GM19395 (cell line): ENCODE measurements around the gene PAM.
"Not testable (repeated sequence)": the region's sequence is repeated elsewhere in the genome, so short reads cannot be mapped to it uniquely, and the experiment has no call there.

Experiments used
- ATAC-seq: cut with Tn5 transposase; IDR thresholded peaks from one replicate; pipeline ENCODE4 v1.9.1; 2021; ENCODE audit warnings: mild to moderate bottlenecking, moderate library complexity; ENCODE audit not compliant: unreplicated experiment

Gene PAM

DNA sequence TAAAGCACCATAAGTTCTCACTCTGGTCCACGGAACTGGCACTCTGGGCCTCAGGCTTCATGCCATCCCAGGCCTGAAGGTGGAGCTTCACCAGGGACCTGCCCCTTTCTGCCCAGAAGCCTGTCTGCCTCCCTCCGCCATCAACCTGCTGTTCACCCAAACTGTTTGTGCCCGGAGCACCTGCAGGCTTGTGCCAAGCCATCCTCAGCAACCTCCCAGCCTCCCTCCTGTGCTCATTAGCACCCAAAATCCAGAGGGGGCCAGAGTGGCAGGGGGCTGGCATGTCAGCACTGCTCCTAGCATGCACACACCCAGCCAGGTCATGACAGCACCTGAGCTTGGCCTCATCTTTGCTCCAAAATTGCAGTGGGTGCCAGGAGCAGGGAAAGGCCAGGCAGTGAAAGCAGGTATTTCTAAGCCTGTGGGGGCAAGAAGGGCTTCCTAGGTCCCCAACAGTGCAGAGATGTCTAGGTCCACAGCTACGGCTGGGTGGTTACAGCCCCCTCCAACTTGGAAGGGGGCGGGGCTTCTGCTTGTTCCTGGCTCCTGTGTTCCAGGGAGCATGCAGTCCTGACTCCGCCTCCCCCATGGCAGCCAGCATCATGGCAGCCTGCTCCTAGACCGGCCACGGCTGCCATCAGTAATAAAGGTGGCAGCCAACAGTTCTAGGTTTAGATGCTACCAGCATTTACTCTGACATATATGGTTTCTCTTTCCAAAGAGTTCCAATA is 279.7 kb downstream of the PAM start:
- ATAC-seq: no peak

DNA sequence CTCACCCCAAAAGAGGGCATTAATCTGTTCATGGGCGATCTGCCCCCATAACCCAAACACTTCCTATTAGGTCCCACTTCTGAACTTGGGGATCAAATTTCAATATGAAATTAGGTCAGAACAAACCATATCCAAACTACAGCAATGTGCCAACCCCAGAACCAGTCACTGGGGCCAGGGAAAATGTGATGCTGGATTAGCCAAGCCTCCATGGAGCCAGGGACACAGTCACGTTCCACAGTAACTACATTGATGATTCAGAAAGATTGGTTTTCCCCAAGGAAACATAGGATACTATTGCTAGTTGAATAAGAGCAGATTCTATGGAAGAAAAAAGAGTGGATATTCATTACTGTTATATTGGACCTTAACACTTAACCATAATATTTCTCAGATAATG is 280.6 kb downstream of the PAM start:
- ATAC-seq: no peak

DNA sequence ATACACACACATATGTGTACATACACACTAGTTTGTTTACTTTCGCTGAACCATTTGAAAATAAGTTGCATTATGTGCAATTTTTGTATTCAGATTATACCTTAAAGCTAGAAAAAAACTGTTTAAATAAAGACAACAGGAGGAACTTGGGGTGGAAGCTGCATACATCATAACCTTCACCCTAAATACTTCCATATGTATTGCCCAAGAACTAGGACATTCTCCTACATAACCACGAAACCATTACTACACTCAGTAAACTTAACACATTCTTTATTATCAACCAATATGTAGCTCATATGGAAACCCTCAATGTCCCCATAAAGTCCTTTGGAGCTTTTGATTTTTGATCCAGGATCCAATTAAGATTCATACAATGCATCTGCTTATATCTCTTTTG is 281.5 kb downstream of the PAM start:
- no peak for ATAC-seq

DNA sequence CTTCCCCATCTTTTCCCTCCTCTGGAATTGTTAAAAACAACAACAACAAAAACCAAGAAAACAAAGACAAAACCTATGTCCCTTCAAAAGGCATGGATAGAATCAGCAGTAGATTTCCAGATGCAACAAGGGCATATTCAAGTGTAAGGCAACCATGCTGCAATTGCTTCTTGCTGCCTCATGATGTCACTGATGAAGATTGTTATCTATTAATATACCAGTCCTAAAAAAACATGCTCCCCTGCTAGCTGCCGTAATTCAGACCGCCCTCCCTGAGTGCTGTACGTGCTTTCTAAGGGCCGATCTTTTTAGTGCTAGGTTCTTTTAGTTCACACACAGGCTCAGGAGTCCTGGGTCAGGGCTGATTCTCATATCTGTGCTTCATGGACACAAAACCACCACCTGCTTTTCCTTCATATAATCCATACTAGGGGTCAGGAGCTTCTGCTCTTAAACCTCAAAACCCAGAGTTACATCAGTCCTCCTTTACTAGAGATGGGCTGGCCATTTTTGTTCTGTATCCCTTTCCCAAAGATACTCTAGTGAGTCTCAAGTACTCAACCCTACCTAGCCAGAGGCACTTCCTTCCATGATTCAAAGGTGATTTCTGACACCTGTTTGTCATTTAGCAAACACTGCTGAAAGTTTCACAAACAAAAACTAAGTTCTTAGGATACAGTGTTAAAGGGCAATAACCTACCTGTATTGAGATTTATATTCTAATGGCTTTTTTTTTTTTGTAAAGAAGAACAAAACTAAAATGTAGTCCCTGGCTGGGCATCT is 282.8 kb downstream of the PAM start:
- no peak for ATAC-seq

DNA sequence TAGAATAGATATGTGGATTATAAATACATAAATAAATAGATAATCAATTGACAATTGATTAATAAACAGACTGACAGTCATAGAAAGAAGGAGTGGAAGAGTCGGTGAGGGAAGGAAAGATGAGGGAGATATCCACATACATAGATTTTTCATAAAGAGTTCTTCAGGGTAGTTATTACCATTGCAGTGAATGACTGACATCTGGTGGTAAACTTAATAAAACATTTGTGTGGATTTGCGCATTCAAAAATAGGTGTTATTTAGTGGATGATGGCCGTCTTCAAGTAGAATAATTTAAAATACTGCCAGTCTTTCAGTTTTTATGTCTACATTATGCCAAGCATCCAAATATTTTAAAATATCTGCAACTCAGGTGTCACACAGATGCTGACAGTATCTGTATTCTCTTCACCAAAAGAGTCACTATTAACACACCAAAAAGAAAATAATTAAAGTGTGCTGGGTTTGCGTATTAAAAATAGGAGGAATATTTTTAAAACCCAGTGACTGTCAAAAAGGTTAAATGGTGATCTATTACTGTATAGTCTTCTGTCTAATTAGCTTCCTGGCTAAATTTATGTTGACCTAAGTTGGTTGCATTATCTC is 286.1 kb downstream of the PAM start:
- ATAC-seq: no peak

DNA sequence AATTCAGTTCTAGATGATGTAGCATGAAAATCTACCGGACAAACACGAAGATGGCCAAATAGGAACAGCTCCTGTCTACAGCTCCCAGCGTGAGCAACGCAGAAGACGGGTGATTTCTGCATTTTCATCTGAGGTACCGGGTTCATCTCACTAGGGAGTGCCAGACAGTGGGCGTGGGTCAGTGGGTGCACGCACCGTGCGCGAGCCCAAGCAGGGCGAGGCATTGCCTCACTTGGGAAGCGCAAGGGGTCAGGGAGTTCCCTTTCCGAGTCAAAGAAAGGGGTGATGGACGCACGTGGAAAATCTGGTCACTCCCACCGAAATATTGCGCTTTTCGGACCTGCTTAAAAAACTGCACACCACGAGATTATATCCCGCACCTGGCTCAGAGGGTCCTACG is 291.6 kb downstream of the PAM start:
- not testable (repeated sequence) for ATAC-seq

DNA sequence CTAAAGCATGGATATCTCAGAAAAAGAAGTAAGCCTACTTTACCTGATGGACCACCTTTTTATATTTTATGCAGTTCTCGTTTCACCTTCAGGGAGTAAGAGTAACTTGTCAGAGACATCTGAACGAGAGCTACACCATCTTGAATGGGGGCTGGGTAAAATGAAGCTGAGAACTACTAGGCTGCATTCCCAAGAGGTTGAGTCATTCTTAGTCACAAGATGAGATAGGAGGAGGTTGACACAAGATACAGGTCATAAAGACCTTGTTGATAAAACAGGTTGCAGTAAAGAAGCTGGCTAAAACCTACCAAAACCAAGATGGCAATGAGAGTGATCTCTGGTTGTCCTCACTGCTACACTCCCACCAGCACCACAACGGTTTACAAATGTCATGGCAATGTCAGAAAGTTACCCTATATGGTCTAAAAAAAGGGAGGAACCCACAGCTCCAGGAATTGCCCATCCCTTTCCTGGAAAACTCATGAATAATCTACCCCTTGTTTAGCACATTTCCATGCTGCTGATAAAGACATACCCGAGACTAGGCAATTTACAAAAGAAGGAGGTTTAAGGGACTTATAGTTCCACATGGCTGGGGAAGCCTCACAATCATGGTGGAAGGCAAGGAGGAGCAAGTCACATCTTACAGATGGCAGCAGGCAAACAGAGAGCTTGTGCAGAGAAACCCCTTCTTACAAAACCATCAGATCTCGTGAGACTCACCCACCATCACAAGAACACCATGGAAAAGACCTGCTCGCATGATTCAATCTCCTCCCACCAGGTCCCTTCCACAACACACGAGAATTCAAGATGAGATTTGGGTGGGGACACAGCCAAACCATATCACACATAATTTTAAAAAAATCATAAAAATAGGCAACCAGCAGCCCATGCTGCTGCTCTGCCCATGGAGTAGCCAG is 302.4 kb downstream of the PAM start:
- ATAC-seq: no peak

DNA sequence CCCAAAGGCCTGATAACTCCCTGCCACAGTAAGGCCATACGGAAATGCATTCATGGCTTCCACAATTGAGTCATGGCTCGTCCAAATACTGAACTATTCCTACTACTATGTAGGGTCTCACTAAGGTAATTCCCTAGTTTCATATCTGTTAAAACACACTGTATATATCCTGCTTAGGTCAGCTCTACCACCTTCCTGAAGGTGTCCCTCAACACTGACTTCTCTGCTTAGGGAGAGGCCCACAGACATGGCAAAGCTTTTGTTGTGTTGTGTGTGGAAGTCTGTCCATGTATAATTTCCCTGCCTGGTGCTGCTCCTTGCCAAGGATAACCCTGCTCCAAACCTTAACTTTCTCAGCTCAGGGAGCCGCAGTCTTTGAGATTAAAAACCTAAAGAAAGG is 304.4 kb downstream of the PAM start:
- no peak for ATAC-seq

DNA sequence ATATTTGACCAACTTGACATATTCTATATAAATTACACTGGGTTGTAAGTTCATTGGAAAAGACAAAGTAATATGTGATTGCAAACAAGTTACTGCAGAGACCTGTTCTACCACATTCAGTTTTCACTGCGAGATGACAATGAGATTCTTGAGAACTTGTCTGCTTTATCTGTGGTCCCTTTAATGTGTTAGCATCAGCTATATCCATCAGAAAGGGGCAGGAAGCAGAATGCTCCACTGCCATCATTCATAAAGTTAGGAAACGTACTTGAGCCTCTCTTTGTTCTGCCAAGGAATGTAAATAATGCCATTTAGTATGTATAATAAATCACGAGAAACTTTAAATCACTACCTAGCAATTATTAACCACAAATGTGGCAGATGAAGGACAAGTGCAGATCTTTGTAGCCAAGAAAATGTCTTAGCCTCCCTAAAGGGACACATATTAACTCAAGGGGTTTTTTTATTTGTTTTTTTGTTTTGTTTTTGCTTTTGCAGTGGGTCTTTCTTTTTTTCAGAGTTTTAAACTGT is 305.4 kb downstream of the PAM start:
- no peak for ATAC-seq

DNA sequence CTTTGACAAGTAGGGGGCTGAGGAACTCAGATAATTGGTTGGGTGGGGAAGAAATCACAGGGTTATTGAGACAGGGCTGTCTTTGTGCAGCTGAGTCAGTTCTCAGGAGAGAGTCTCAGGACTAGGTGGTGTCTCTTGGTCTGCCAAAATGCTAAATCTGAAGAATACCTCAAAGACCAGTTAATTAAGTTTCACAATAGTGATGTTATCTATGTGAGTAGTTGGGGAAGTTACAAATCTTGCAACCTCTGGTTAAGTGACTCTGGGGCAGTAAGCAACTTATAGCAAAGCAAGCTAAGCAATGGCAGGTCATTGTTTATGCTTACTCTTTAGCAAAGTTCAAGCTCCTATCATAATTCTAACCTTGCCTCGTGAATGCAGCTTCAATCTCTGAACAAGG is 311.2 kb downstream of the PAM start:
- ATAC-seq: no peak

DNA sequence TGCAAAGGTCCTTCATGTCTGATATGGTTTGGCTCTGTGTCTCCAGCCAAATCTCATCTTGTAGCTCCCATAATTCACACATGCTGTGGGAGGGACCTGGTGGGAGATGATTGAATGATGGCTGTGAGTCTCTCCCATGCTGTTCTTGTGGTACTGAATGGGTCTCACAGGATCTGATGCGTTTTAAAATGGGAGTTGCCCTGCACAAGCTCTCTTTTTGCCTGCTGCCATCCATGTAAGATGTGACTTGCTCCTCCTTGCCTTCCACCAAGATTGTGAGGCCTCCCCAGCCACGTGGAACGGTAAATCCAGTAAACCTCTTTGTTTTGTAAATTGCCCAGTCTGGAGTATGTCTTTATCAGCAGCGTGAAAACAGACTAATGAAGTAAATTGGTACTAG is 318.4 kb downstream of the PAM start:
- ATAC-seq: not testable (repeated sequence)

DNA sequence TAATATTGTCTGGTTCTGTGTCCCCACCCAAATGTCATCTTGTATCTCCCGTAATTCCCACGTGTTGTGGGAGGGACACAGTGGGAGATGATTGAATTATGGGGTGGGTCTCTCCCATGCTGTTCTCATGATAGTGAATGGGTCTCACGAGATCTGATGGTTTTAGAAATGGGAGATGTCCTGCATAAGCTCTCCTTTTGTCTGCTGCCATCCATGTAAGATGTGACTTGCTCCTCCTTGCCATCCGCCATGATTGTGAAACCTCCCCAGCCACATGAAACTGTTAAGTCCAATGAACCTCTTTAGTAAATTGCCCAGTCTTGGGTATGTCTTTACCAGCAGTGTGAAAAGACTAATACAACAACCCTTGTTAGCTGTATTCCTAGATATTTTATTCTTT is 320.3 kb downstream of the PAM start:
- no peak for ATAC-seq
